MM.1S (cell line): ENCODE measurements around the gene RASL10A.

Experiments
- EZH2 ChIP-seq: fragments of 300-600 bp; sonication (generic); optimal IDR thresholded peaks from 2 replicates; pipeline ENCODE3; 2017; ENCODE audit warnings: low read depth, mild to moderate bottlenecking, antibody characterized with exemption, low read length, mixed read lengths
- EZH2phosphoT487 ChIP-seq: fragments of 300-600 bp; sonication (generic); IDR thresholded peaks from 2 replicates; pipeline ENCODE4 v1.6.1; 2018; ENCODE audit warnings: antibody characterized with exemption, low read length
- TF ChIP-seq, protein P1 (sequence below): fragments of 300-600 bp; sonication (generic); IDR thresholded peaks from 2 replicates; pipeline ENCODE4 v1.5.1; 2016; ENCODE audit warnings: antibody characterized with exemption, low read length, mixed read lengths

DNA sequence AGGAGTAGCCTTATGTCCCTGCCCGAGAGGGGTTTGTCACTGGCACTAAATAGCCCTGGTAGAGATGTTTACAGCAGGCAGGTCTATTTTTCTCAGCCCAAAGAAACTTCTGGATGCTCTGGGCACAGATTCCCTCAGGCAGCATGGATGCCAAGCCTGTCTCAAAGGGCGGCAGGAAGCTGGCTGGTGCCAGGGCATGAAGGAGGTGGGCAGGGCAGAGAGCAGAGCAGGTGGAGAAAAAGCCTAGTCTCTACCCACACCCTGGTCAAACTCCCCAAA is 13.2 kb downstream of the RASL10A start:
- TF ChIP-seq, protein P1, sequence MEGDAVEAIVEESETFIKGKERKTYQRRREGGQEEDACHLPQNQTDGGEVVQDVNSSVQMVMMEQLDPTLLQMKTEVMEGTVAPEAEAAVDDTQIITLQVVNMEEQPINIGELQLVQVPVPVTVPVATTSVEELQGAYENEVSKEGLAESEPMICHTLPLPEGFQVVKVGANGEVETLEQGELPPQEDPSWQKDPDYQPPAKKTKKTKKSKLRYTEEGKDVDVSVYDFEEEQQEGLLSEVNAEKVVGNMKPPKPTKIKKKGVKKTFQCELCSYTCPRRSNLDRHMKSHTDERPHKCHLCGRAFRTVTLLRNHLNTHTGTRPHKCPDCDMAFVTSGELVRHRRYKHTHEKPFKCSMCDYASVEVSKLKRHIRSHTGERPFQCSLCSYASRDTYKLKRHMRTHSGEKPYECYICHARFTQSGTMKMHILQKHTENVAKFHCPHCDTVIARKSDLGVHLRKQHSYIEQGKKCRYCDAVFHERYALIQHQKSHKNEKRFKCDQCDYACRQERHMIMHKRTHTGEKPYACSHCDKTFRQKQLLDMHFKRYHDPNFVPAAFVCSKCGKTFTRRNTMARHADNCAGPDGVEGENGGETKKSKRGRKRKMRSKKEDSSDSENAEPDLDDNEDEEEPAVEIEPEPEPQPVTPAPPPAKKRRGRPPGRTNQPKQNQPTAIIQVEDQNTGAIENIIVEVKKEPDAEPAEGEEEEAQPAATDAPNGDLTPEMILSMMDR = no peak
- no peak for TF ChIP-seq EZH2
- TF ChIP-seq EZH2phosphoT487 = no peak
